Measurements from ENCODE around the gene POLR3F.

GRCh38 chr20:18529041-18529440, 61.9 kb downstream of the POLR3F start:
- TF ChIP-seq EP300 (IDR thresholded peaks at IDR 0.05; ENCODE audit: borderline replicate concordance) (no peak), YY1 (IDR thresholded peaks at IDR 0.05; ENCODE audit: low read depth) (no peak), TAF1 (IDR thresholded peaks at IDR 0.05; ENCODE audit: low read depth) (no peak), FOXM1 (IDR thresholded peaks at IDR 0.05; ENCODE audit: borderline replicate concordance, low read depth) (no peak), TCF12 (IDR thresholded peaks at IDR 0.05; ENCODE audit: low read depth) (no peak), RAD21 (IDR thresholded peaks at IDR 0.05; ENCODE audit: low read depth) (no peak), EGR1 (IDR thresholded peaks at IDR 0.05) (no peak), CEBPB (IDR thresholded peaks at IDR 0.05) (no peak), REST (IDR thresholded peaks at IDR 0.05; ENCODE audit: low read depth) (no peak), USF1 (IDR thresholded peaks at IDR 0.05) (no peak), CREB1 (IDR thresholded peaks at IDR 0.05; ENCODE audit: low read depth) (no peak), TEAD4 (IDR thresholded peaks at IDR 0.05) (no peak), ZBTB7A (IDR thresholded peaks at IDR 0.05; ENCODE audit: low read depth) (no peak)
- TF ChIP-seq, protein P1, sequence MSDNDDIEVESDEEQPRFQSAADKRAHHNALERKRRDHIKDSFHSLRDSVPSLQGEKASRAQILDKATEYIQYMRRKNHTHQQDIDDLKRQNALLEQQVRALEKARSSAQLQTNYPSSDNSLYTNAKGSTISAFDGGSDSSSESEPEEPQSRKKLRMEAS (IDR thresholded peaks at IDR 0.05) = no peak

Data from Ishikawa (cell line).